HUES64 (cell line): ENCODE measurements around the gene KSR2.
"Not testable (repeated sequence)": the region's sequence is repeated elsewhere in the genome, so short reads cannot be mapped to it uniquely, and the experiment has no call there.

Experiments
- H3K27ac ChIP-seq: 2 replicates; pipeline ENCODE4 v1.7.0; 2013; ENCODE audit warnings: low read depth, low read length, inconsistent platforms
- H3K27me3 ChIP-seq: 2 replicates; pipeline ENCODE4 v1.6.1; 2013; ENCODE audit warnings: mild to moderate bottlenecking, low read length; ENCODE audit not compliant: insufficient read depth
- H3K36me3 ChIP-seq: 2 replicates; pipeline ENCODE4 v1.6.1; 2013; ENCODE audit warnings: mild to moderate bottlenecking, low read length; ENCODE audit not compliant: insufficient read depth
- H3K4me1 ChIP-seq: 2 replicates; pipeline ENCODE4 v1.6.1; 2013; ENCODE audit warnings: mild to moderate bottlenecking, low read length, moderate library complexity; ENCODE audit not compliant: insufficient read depth
- H3K4me3 ChIP-seq: 2 replicates; pipeline ENCODE4 v1.5.1; 2013; ENCODE audit warnings: mild to moderate bottlenecking, low read length, moderate library complexity
- H3K9ac ChIP-seq: 2 replicates; pipeline ENCODE4 v1.6.1; 2013; ENCODE audit warnings: mild to moderate bottlenecking, low read depth, low read length
- H3K9me3 ChIP-seq: 2 replicates; pipeline ENCODE4 v1.6.1; 2013; ENCODE audit warnings: low read depth, low read length; ENCODE audit not compliant: insufficient read depth
- WGBS: fragments of 150-250, 120-280 bp; methylation state at CpG from one replicate; pipeline ENCODE4 v1.1.7; 2013; ENCODE audit warnings: missing lambda C conversion rate; 5-methylcytosine and 5-hydroxymethylcytosine counted together

KSR2 gene

GRCh38 chr12:117907108-117907689 is 61.6 kb downstream of the KSR2 start:
- H3K27ac ChIP-seq, result no peak overlapping the region
- WGBS, result 74% methylated on average over 11 of the region's 11 CpGs
- no peaks in the 10 kb centered on the region for H3K36me3 ChIP-seq
- no peak overlapping the region for H3K9ac ChIP-seq
- no peaks in the 10 kb centered on the region for H3K9me3 ChIP-seq
- no peak overlapping the region for H3K4me3 ChIP-seq
- no peaks in the 10 kb centered on the region for H3K27me3 ChIP-seq
- no peaks in the 10 kb centered on the region for H3K4me1 ChIP-seq

GRCh38 chr12:117904051-117904450 is 64.7 kb downstream of the KSR2 start:
- Histone ChIP-seq H3K4me3 (no peak overlapping the region), H3K27me3 (no peaks in the 10 kb centered on the region), H3K4me1 (no peaks in the 10 kb centered on the region), H3K9ac (no peak overlapping the region), H3K27ac (no peak overlapping the region), H3K36me3 (no peaks in the 10 kb centered on the region), H3K9me3 (no peaks in the 10 kb centered on the region; the same call in 1 of the 2 replicates)
- 94% methylated on average over 6 of the region's 6 CpGs for WGBS

- H3K4me3 ChIP-seq, result no peak overlapping the region
- H3K36me3 ChIP-seq, result no peaks in the 10 kb centered on the region
- no peak overlapping the region for H3K27ac ChIP-seq
- no peaks in the 10 kb centered on the region; the same call in 1 of the 2 replicates for H3K9me3 ChIP-seq
- no peak overlapping the region for H3K9ac ChIP-seq
- H3K27me3 ChIP-seq, result no peaks in the 10 kb centered on the region
- no peaks in the 10 kb centered on the region for H3K4me1 ChIP-seq
- 86% methylated on average over 1 of the region's 3 CpGs for WGBS
Measured at GRCh38 chr12:117903110-117903840, 65.5 kb downstream of the KSR2 start.

- 98% methylated on average over 7 of the region's 8 CpGs for whole genome bisulfite sequencing
- Histone ChIP-seq H3K4me1 (no peaks in the 10 kb centered on the region), H3K27ac (no peak overlapping the region), H3K9ac (no peak overlapping the region), H3K36me3 (no peaks in the 10 kb centered on the region), H3K27me3 (no peaks in the 10 kb centered on the region), H3K9me3 (no peaks in the 10 kb centered on the region; the same call in 1 of the 2 replicates), H3K4me3 (no peak overlapping the region)
Measured at GRCh38 chr12:117901631-117902030, 67.2 kb downstream of the KSR2 start.

- Histone ChIP-seq H3K4me1 (no peaks in the 10 kb centered on the region), H3K36me3 (no peaks in the 10 kb centered on the region), H3K9ac (no peak overlapping the region), H3K27ac (no peak overlapping the region), H3K4me3 (no peak overlapping the region), H3K27me3 (no peaks in the 10 kb centered on the region), H3K9me3 (no peaks in the 10 kb centered on the region; the same call in 1 of the 2 replicates)
- 92% methylated on average over 3 of the region's 4 CpGs for WGBS
Measured at GRCh38 chr12:117900561-117900960, 68.2 kb downstream of the KSR2 start.

- no peaks in the 10 kb centered on the region; the same call in 1 of the 2 replicates for H3K9me3 ChIP-seq
- H3K27ac ChIP-seq, result no peak overlapping the region
- no peaks in the 10 kb centered on the region for H3K27me3 ChIP-seq
- no peak overlapping the region for H3K9ac ChIP-seq
- H3K4me1 ChIP-seq, result no peaks in the 10 kb centered on the region
- H3K36me3 ChIP-seq, result no peaks in the 10 kb centered on the region
- WGBS, result 92% methylated on average over 14 of the region's 14 CpGs
- no peak overlapping the region for H3K4me3 ChIP-seq
Measured at GRCh38 chr12:117897372-117898161, 71.2 kb downstream of the KSR2 start.

GRCh38 chr12:117896009-117896408 is 72.8 kb downstream of the KSR2 start:
- Histone ChIP-seq H3K9ac (no peak overlapping the region), H3K4me3 (no peak overlapping the region), H3K27me3 (no peaks in the 10 kb centered on the region), H3K36me3 (no peaks in the 10 kb centered on the region), H3K9me3 (no peaks in the 10 kb centered on the region; the same call in 1 of the 2 replicates), H3K27ac (no peak overlapping the region), H3K4me1 (no peaks in the 10 kb centered on the region)
- no CpG with 5 or more reads among the region's 1 CpG for WGBS

- Histone ChIP-seq H3K4me3 (no peak overlapping the region), H3K36me3 (no peaks in the 10 kb centered on the region), H3K4me1 (no peaks in the 10 kb centered on the region), H3K9ac (no peak overlapping the region), H3K27ac (no peak overlapping the region), H3K27me3 (no peaks in the 10 kb centered on the region), H3K9me3 (no peaks in the 10 kb centered on the region)
Measured at GRCh38 chr12:117892441-117892840, 76.3 kb downstream of the KSR2 start.

- not testable (repeated sequence) for H3K27me3 ChIP-seq, H3K27ac ChIP-seq, H3K9me3 ChIP-seq, H3K4me1 ChIP-seq, H3K36me3 ChIP-seq, H3K9ac ChIP-seq, H3K4me3 ChIP-seq
- whole genome bisulfite sequencing, result 91% methylated on average over 3 of the region's 3 CpGs
Measured at GRCh38 chr12:117891265-117891664, 77.5 kb downstream of the KSR2 start.

- WGBS, result 100% methylated on average over 1 of the region's 2 CpGs
- Histone ChIP-seq H3K27ac (no peak overlapping the region), H3K9me3 (no peaks in the 10 kb centered on the region), H3K4me3 (no peak overlapping the region), H3K27me3 (no peaks in the 10 kb centered on the region), H3K36me3 (no peaks in the 10 kb centered on the region), H3K4me1 (no peaks in the 10 kb centered on the region), H3K9ac (no peak overlapping the region)
Measured at GRCh38 chr12:117890644-117891043, 78.1 kb downstream of the KSR2 start.

GRCh38 chr12:117890137-117890536 is 78.7 kb downstream of the KSR2 start:
- Histone ChIP-seq H3K27me3 (no peaks in the 10 kb centered on the region), H3K4me1 (no peaks in the 10 kb centered on the region), H3K9me3 (no peaks in the 10 kb centered on the region), H3K27ac (no peak overlapping the region), H3K4me3 (no peak overlapping the region), H3K9ac (no peak overlapping the region), H3K36me3 (no peaks in the 10 kb centered on the region)
- WGBS, result 91% methylated on average over 2 of the region's 2 CpGs
